IMR-90 (cell line): ENCODE measurements around the gene WNT8B. TPM values are rescaled to one million over a fixed set of nuclear protein-coding genes. Genes with fewer than 3 reads are reported as not detected.

Source experiments
- ATAC-seq: fragments of 200-7000 bp; cut with Tn5 transposase; 2 replicates; pipeline ENCODE4 v1.9.1; 2020; ENCODE audit warnings: low read depth, mild to moderate bottlenecking, moderate library complexity
- BruUV-seq: library from RNA; stranded (reverse); fragments of 400-500 nt; replicated peaks from 2 replicates; lab custom pipeline; 2021; lab: Mats Ljungman, UMichigan
- CTCF ChIA-PET: fragments of 300-600 bp; formaldehyde crosslinking; extraction: SDS; loops from one replicate; lab custom pipeline; 2021; ENCODE audit warnings: antibody characterized with exemption; lab: Yijun Ruan, JAX
- POLR2A ChIA-PET: fragments of 300-600 bp; sonication (Branson Sonifier 250); formaldehyde crosslinking; loops from one replicate; lab custom pipeline; 2022; ENCODE audit warnings: antibody characterized with exemption; ENCODE audit not compliant: unreplicated experiment; lab: Charles Lee
- DNase-seq: peaks from one replicate; pipeline ENCODE4 v3.0.0; 2013
- H2AFZ ChIP-seq: replicated peaks from 2 replicates; pipeline ENCODE3; 2013; ENCODE audit warnings: low read length, mild to moderate bottlenecking; ENCODE audit not compliant: poor library complexity
- H2AK5ac ChIP-seq: 2 replicates; pipeline ENCODE4 v1.6.1; 2013; ENCODE audit warnings: low read depth, low read length, inconsistent platforms
- H2AK9ac ChIP-seq: replicated peaks from 2 replicates; pipeline ENCODE3; 2013; ENCODE audit warnings: mild to moderate bottlenecking, low read depth, low read length, moderate library complexity; ENCODE audit not compliant: poor library complexity
- H2BK120ac ChIP-seq: 2 replicates; pipeline ENCODE4 v1.6.1; 2013; ENCODE audit warnings: low read depth, low read length, inconsistent platforms
- H2BK15ac ChIP-seq: 3 replicates; pipeline ENCODE4 v1.6.1; 2013; ENCODE audit warnings: low read depth, low read length, inconsistent platforms
- H2BK20ac ChIP-seq: 2 replicates; pipeline ENCODE4 v1.6.1; 2013; ENCODE audit warnings: low read depth, mild to moderate bottlenecking, inconsistent platforms, low read length, moderate library complexity
- H2BK5ac ChIP-seq: 2 replicates; pipeline ENCODE4 v1.6.1; 2013; ENCODE audit warnings: mild to moderate bottlenecking, low read depth, low read length, inconsistent platforms; ENCODE audit not compliant: poor library complexity, severe bottlenecking
- H3K14ac ChIP-seq: replicated peaks from 2 replicates; pipeline ENCODE4 v1.6.1; 2013; ENCODE audit warnings: low read depth, low read length, inconsistent platforms
- H3K18ac ChIP-seq: 2 replicates; pipeline ENCODE4 v1.6.1; 2013; ENCODE audit warnings: low read depth, low read length, control low read depth
- H3K23ac ChIP-seq: 2 replicates; pipeline ENCODE4 v1.6.1; 2013; ENCODE audit warnings: low read depth, low read length, inconsistent platforms
- H3K27ac ChIP-seq: 2 replicates; pipeline ENCODE4 v1.5.1; 2013; ENCODE audit warnings: mild to moderate bottlenecking, control low read depth, low read length; ENCODE audit not compliant: insufficient read depth
- H3K27me3 ChIP-seq: 2 replicates; pipeline ENCODE4 v1.6.1; 2013; ENCODE audit warnings: low read length; ENCODE audit not compliant: control insufficient read depth, insufficient read depth
- H3K36me3 ChIP-seq: 2 replicates; pipeline ENCODE4 v1.6.1; 2013; ENCODE audit warnings: low read length, mixed read lengths; ENCODE audit not compliant: control insufficient read depth, insufficient read depth
- H3K4ac ChIP-seq: 2 replicates; pipeline ENCODE4 v1.6.1; 2013; ENCODE audit warnings: low read depth, low read length, inconsistent platforms
- H3K4me1 ChIP-seq: 2 replicates; pipeline ENCODE4 v1.6.1; 2013; ENCODE audit warnings: low read length, mixed read lengths; ENCODE audit not compliant: control insufficient read depth, insufficient read depth
- H3K4me2 ChIP-seq: 2 replicates; pipeline ENCODE4 v1.6.1; 2013; ENCODE audit warnings: low read depth, mild to moderate bottlenecking, control low read depth, low read length, moderate library complexity
- H3K4me3 ChIP-seq: 2 replicates; pipeline ENCODE4 v1.5.1; 2013; ENCODE audit warnings: low read depth, mild to moderate bottlenecking, control low read depth, low read length, moderate library complexity; ENCODE audit not compliant: insufficient read depth
- H3K56ac ChIP-seq: 2 replicates; pipeline ENCODE4 v1.6.1; 2013; ENCODE audit warnings: low read length, inconsistent platforms; ENCODE audit not compliant: insufficient read depth; ENCODE audit errors: extremely low read depth
- H3K79me1 ChIP-seq, 2 experiments: 2 replicates each; pipeline ENCODE4 v1.6.1; 2013; ENCODE audit warnings: low read length in 2 of 2, inconsistent platforms in 1 of 2, low read depth in 1 of 2
- H3K9ac ChIP-seq: 2 replicates; pipeline ENCODE4 v1.6.1; 2013; ENCODE audit warnings: low read depth, low read length, control low read depth
- H3K9me1 ChIP-seq: 2 replicates; pipeline ENCODE4 v1.6.1; 2013; ENCODE audit warnings: low read length, inconsistent platforms; ENCODE audit not compliant: insufficient read depth
- H3K9me3 ChIP-seq: 2 replicates; pipeline ENCODE4 v1.6.1; 2013; ENCODE audit warnings: low read length; ENCODE audit not compliant: control insufficient read depth, insufficient read depth
- H4K20me1 ChIP-seq: 2 replicates; pipeline ENCODE4 v1.6.1; 2013; ENCODE audit warnings: low read length, inconsistent platforms; ENCODE audit not compliant: insufficient read depth
- H4K5ac ChIP-seq: 2 replicates; pipeline ENCODE4 v1.6.1; 2013; ENCODE audit warnings: mild to moderate bottlenecking, low read depth, low read length, control low read depth
- H4K8ac ChIP-seq, 2 experiments: 2 replicates each; pipeline ENCODE4 v1.6.1; 2013; ENCODE audit warnings: low read depth in 2 of 2, low read length in 2 of 2, control low read depth in 1 of 2, inconsistent platforms in 1 of 2
- H4K91ac ChIP-seq: 2 replicates; pipeline ENCODE4 v1.6.1; 2013; ENCODE audit warnings: low read depth, low read length, inconsistent platforms; ENCODE audit not compliant: insufficient read depth
- CEBPB ChIP-seq: IDR thresholded peaks from 2 replicates; pipeline ENCODE4 v1.6.1; 2012; ENCODE audit warnings: low read depth, low read length, improper control_type of control experiment
- CHD1 ChIP-seq: IDR thresholded peaks from 2 replicates; pipeline ENCODE4 v1.6.1; 2012; ENCODE audit warnings: low read depth, low read length, improper control_type of control experiment
- FOS ChIP-seq: fragments of 150-350 bp; IDR thresholded peaks from 2 replicates; pipeline ENCODE4 v1.6.1; 2016; ENCODE audit warnings: low read depth, low read length
- MAFK ChIP-seq: IDR thresholded peaks from 2 replicates; pipeline ENCODE4 v1.6.1; 2012; ENCODE audit warnings: low read depth, low read length, improper control_type of control experiment
- MAZ ChIP-seq: IDR thresholded peaks from 2 replicates; pipeline ENCODE4 v1.6.1; 2012; ENCODE audit warnings: low read depth, mild to moderate bottlenecking, low read length, improper control_type of control experiment, moderate library complexity, borderline replicate concordance
- MXI1 ChIP-seq: IDR thresholded peaks from 2 replicates; pipeline ENCODE4 v1.6.1; 2012; ENCODE audit warnings: low read depth, mild to moderate bottlenecking, low read length, moderate library complexity, borderline replicate concordance
- POLR2A ChIP-seq: IDR thresholded peaks from 2 replicates; pipeline ENCODE4 v1.6.1; 2012; ENCODE audit warnings: mild to moderate bottlenecking, low read depth, low read length
- RAD21 ChIP-seq: IDR thresholded peaks from 2 replicates; pipeline ENCODE4 v1.6.1; 2012; ENCODE audit warnings: low read length, improper control_type of control experiment
- RCOR1 ChIP-seq: IDR thresholded peaks from 2 replicates; pipeline ENCODE4 v1.6.1; 2012; ENCODE audit warnings: mild to moderate bottlenecking, low read length, improper control_type of control experiment; ENCODE audit not compliant: insufficient replicate concordance
- RFX5 ChIP-seq: IDR thresholded peaks from 2 replicates; pipeline ENCODE4 v1.8.0; 2012; ENCODE audit warnings: low read depth, mild to moderate bottlenecking, low read length, moderate library complexity
- SMC3 ChIP-seq: fragments of 150-350 bp; IDR thresholded peaks from 2 replicates; pipeline ENCODE4 v1.6.1; 2016; ENCODE audit warnings: low read depth, mild to moderate bottlenecking, antibody characterized with exemption, low read length, moderate library complexity
- USF2 ChIP-seq: fragments of 150-350 bp; IDR thresholded peaks from 2 replicates; pipeline ENCODE4 v1.6.1; 2017; ENCODE audit warnings: mild to moderate bottlenecking, antibody characterized with exemption, low read length, low read depth
- WGBS, 2 experiments: methylation state at CpG; one replicate each; pipeline versions ENCODE4 v1.1.5 to v1.1.7; 2013; ENCODE audit warnings: missing lambda C conversion rate in 2 of 2; ENCODE audit not compliant: insufficient read length in 1 of 2; ENCODE audit errors: extremely low coverage in 2 of 2; 5-methylcytosine and 5-hydroxymethylcytosine counted together
- dilution Hi-C: fragments of 300-500 bp; cut with HindIII; formaldehyde crosslinking; loops from one replicate; pipeline ENCODE4 v1.14.3; 2018; ENCODE audit warnings: low sequenced_read_pairs; ENCODE audit not compliant: unreplicated experiment
- in situ Hi-C: fragments of 300-500 bp; cut with MboI; formaldehyde crosslinking; loops from 3 replicates; pipeline ENCODE4 v1.14.3; 2019; ENCODE audit warnings: low sequenced_read_pairs, inconsistent platforms, mixed read lengths
- intact Hi-C: fragments of 100-400 bp; cut with micrococcal nuclease; formaldehyde crosslinking; loops from 2 replicates; pipeline ENCODE4 v1.10.0; 2022
- polyA plus RNA-seq, 3 experiments: library from polyadenylated mRNA; depleted of rRNA; stranded (reverse); fragments of >200 nt; gene quantifications; 2 replicates each; pipeline ENCODE4 v1.2.3, GENCODE V29; 2012; ENCODE audit warnings: low replicate concordance in 1 of 3
- total RNA-seq: library from RNA; depleted of rRNA; stranded (reverse); fragments of >200 nt; gene quantifications from 2 replicates; pipeline ENCODE4 v1.2.3, GENCODE V29; 2012
- TF ChIP-seq, protein P1 (sequence below): fragments of 150-350 bp; IDR thresholded peaks from 2 replicates; pipeline ENCODE4 v1.6.1; 2016; ENCODE audit warnings: low read depth, mild to moderate bottlenecking, low read length, moderate library complexity, borderline replicate concordance

Gene WNT8B
- total and polyA plus RNA-seq, 2 of the 4 experiments (the other 2 are of a cell fraction), result 0.03 TPM; not detected in 1

DNA sequence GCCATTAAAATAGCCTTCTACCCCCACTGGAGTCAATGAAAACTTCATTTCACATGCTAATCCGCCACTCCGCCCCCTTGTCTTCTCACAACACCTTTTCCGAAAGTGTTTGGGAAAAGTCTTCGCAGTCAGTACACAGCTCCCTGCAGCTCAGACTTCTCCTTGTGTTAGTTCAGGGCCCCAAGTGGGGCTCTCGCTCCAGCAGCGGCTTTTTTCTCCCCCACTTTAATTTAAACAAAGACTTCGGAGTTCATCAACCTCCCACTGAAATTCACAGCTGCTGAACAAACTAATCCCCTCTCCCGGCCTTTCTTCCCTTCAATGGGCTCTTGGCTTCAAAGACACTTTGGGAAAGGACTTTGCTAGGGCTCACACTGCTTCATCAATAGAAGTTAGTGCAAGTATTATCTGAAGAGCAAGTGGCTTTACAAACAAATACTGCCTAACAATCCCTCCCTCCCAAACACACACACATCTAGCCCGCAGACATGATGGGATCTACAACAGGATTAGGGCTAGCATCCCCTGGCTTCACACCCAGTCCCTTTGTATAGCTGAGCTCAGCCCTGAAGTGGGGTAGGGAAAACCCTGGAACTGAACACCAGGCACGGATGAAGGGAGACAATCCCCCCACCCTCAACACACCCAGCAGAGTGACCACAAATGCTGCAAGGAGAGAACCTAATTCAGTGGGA is 23.1 kb downstream of the WNT8B start:
- peaks cover 19% of the 10 kb centered on the region for H3K27me3 ChIP-seq
- ATAC-seq, result no peak
- in situ Hi-C loops, result no loop called here
- no peak overlapping the region for H2AK5ac ChIP-seq
- no peak overlapping the region for H3K4me2 ChIP-seq
- no peak overlapping the region for H2BK20ac ChIP-seq
- H4K20me1 ChIP-seq, result no peaks in the 10 kb centered on the region; the same call in 1 of the 2 replicates
- H3K9ac ChIP-seq, result no peak overlapping the region
- H4K91ac ChIP-seq, result no peak overlapping the region
- H3K4ac ChIP-seq, result no peak overlapping the region
- TF ChIP-seq POLR2A, result no peak
- no peak for TF ChIP-seq MAFK
- TF ChIP-seq CEBPB, result no peak
- TF ChIP-seq USF2, result no peak
- TF ChIP-seq FOS, result no peak
- TF ChIP-seq MXI1, result no peak
- no peak for TF ChIP-seq CHD1
- TF ChIP-seq, protein P1, sequence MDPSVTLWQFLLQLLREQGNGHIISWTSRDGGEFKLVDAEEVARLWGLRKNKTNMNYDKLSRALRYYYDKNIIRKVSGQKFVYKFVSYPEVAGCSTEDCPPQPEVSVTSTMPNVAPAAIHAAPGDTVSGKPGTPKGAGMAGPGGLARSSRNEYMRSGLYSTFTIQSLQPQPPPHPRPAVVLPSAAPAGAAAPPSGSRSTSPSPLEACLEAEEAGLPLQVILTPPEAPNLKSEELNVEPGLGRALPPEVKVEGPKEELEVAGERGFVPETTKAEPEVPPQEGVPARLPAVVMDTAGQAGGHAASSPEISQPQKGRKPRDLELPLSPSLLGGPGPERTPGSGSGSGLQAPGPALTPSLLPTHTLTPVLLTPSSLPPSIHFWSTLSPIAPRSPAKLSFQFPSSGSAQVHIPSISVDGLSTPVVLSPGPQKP, result no peak
- no peak for TF ChIP-seq SMC3
- no peak for TF ChIP-seq RFX5
- no peak for TF ChIP-seq MAZ
- no peak for TF ChIP-seq RAD21
- TF ChIP-seq RCOR1, result no peak
- H2BK15ac ChIP-seq, result no peak overlapping the region
- no peak overlapping the region for H2AFZ ChIP-seq
- peak overlapping the region; percentile 39 for H2AK9ac ChIP-seq
- no peak overlapping the region for H3K27ac ChIP-seq
- no peak overlapping the region for H4K8ac ChIP-seq
- H3K9me1 ChIP-seq, result no peaks in the 10 kb centered on the region
- ChIA-PET POLR2A (no interaction called here), CTCF (no interaction called here)
- H3K9me3 ChIP-seq, result no peaks in the 10 kb centered on the region
- WGBS, 2 experiments, result 83% methylated on average over 3 of the region's 10 CpGs; no CpG with 5 or more reads in 1 of the 2 experiments
- dilution Hi-C loops, result no loop called here
- no peak overlapping the region for H3K56ac ChIP-seq
- H2BK120ac ChIP-seq, result no peak overlapping the region
- no TSS peak for BruUV-seq
- H3K4me3 ChIP-seq, result no peak overlapping the region
- no peak overlapping the region for H3K18ac ChIP-seq
- H3K79me1 ChIP-seq, result no peaks in the 10 kb centered on the region
- intact Hi-C loops, result no loop called here
- no peak overlapping the region for H4K5ac ChIP-seq
- no peak overlapping the region for H2BK5ac ChIP-seq
- peaks cover 20% of the 10 kb centered on the region for H3K36me3 ChIP-seq
- DNase-seq, result no peak
- H3K23ac ChIP-seq, result no peak overlapping the region
- H3K4me1 ChIP-seq, result peaks cover 4% of the 10 kb centered on the region; the same call in 1 of the 2 replicates
- H3K14ac ChIP-seq, result no peak overlapping the region
